ENCODE measurements around the gene UNC5A.

- no peak for TF ChIP-seq CTCF (IDR thresholded peaks at IDR 0.05)
- no peak for TF ChIP-seq POLR2A (IDR thresholded peaks at IDR 0.05)
Observed at GRCh38 chr5:176863765-176864098, 53.4 kb downstream of the UNC5A start.

Measured in heart left ventricle (tissue), 13 donors.